GM21825 (cell line): ENCODE data around the gene ABCB10.
"Not testable (repeated sequence)": the region's sequence is repeated elsewhere in the genome, so short reads cannot be mapped to it uniquely, and the experiment has no call there.

Experiments used
- ATAC-seq: cut with Tn5 transposase; IDR thresholded peaks from one replicate; pipeline ENCODE4 v1.9.1; 2021; ENCODE audit warnings: mild to moderate bottlenecking, moderate library complexity; ENCODE audit not compliant: unreplicated experiment

ABCB10 gene

DNA sequence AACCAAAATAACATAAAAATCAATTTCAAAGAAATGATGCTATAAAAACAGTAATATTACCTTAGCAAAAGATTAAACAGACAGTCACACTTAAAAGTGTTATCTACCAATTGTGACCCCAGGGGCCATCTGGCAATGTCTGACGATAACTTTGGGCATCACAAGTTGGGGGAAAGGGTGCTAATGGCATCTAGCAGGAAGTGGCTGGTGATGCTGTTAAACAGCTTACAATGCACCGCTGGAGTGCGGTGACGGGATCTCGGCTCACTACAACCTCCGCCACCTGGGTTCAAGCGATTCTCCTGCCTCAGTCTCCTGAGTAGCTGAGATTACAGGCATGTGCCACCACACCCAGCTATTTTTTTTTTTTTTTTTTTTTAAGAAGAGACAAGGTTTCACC, 78.0 kb downstream of the ABCB10 start:
- ATAC-seq = peak; percentile 41

GRCh38 chr1:229479660-229480399, 78.7 kb downstream of the ABCB10 start:
- peak; percentile 82 for ATAC-seq

GRCh38 chr1:229478852-229479251, 79.7 kb downstream of the ABCB10 start:
- ATAC-seq = peak; percentile 62

GRCh38 chr1:229475859-229476258, 82.6 kb downstream of the ABCB10 start:
- not testable (repeated sequence) for ATAC-seq

DNA sequence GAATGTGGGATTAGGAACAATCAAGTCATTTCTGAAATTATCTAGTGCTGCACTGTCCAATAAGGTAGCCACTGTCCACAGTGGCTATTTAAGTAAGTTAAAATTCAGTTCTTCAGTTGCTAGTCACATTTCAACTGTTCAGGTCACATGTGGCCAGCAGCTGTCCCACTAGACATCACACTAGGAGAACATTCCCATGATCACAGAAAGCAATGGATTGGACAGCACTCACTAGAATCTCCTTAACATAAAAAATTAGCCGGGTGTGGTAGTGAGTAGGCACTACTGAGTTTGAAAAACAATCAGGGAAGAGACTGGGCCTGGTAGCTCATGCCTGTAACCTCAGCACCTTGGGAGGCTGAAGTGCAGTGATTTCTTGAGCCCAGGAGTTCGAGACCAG, 84.0 kb downstream of the ABCB10 start:
- ATAC-seq = no peak

GRCh38 chr1:229471175-229471574, 87.3 kb downstream of the ABCB10 start:
- ATAC-seq = no peak

DNA sequence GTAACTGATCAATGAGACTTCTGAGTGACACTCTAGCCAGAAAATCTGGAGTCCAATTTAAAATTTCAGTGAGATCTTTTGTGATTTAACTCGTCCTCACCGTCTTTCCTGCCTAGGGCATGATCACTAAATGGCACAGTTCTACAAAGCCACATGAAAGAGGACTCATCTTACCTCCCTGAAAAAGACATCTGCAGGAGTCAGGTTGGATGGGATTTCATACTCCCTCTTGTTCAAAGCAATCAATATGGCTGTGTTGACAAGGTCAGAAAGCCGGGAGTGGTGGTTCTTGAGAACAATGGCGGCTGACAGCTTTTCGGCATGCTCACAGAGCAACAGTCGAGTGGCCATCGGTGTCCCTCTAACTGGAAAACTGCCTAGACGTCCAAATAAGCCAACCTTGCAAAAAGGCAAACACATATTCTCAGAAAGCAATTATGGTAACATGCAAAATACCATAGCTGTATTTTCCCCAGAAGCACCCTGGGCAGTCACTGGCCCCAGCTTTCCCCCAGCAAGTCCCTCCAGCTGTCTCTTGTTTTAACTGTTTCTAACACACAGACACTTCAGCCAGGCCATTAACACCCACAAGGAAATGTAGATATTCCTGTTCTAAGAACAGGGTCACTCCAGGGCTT, 88.0 kb downstream of the ABCB10 start:
- ATAC-seq = no peak

DNA sequence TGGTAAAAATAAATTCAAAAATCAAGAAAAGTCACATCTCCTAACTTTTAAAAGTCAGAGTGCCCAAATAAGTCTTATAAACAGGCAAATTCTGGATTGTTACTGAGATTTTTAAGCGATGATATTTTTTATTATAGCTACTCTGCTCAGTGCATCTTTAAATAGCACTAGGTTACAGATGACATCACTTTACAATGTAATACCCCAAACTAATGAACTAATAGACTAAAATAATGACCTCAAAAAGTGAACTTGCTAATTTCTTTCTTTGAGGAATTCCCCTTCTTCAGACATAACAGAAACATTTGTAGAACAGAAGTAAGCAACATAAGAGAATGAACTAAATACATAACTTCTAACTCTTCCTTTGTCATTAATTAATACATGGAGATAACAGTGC, 91.6 kb downstream of the ABCB10 start:
- no peak for ATAC-seq
